ENCODE measurements around the gene TNNI2. TPM values are rescaled to one million over a fixed set of nuclear protein-coding genes. Genes with fewer than 3 reads are reported as not detected.
A peak's percentile ranks its signal among the peaks of the same experiment; 100 is the strongest.

TNNI2 gene
- total RNA-seq, 1 donor from 2014 or later = 1.1 TPM

GRCh38 chr11:1827931-1828330 is 10.8 kb upstream of the TNNI2 start:
- Mint-ChIP-seq H3K9me3 (ENCODE audit: unreplicated experiment) (no peaks in the 10 kb centered on the region), H3K27me3 (ENCODE audit: unreplicated experiment) (no peaks in the 10 kb centered on the region), H3K4me3 (ENCODE audit: unreplicated experiment) (no peak overlapping the region), H3K4me1 (ENCODE audit: unreplicated experiment) (peaks cover 70% of the 10 kb centered on the region), H3K27ac (ENCODE audit: unreplicated experiment) (peak overlapping the region; percentile 97), H3K36me3 (ENCODE audit: unreplicated experiment) (no peaks in the 10 kb centered on the region)
- no peak for DNase-seq (ENCODE audit: extremely low spot score, unreplicated experiment)
- TF ChIP-seq CTCF (IDR thresholded peaks at IDR 0.05) = no peak

- Mint-ChIP-seq H3K27me3 (ENCODE audit: unreplicated experiment) (no peaks in the 10 kb centered on the region), H3K9me3 (ENCODE audit: unreplicated experiment) (no peaks in the 10 kb centered on the region), H3K4me1 (ENCODE audit: unreplicated experiment) (peaks cover 73% of the 10 kb centered on the region), H3K4me3 (ENCODE audit: unreplicated experiment) (no peak overlapping the region), H3K36me3 (ENCODE audit: unreplicated experiment) (no peaks in the 10 kb centered on the region), H3K27ac (ENCODE audit: unreplicated experiment) (peak overlapping the region; percentile 97)
- DNase-seq (ENCODE audit: extremely low spot score, unreplicated experiment) = no peak
- no peak for TF ChIP-seq CTCF (IDR thresholded peaks at IDR 0.05)
Measured at GRCh38 chr11:1828542-1828941, 10.2 kb upstream of the TNNI2 start.

DNA sequence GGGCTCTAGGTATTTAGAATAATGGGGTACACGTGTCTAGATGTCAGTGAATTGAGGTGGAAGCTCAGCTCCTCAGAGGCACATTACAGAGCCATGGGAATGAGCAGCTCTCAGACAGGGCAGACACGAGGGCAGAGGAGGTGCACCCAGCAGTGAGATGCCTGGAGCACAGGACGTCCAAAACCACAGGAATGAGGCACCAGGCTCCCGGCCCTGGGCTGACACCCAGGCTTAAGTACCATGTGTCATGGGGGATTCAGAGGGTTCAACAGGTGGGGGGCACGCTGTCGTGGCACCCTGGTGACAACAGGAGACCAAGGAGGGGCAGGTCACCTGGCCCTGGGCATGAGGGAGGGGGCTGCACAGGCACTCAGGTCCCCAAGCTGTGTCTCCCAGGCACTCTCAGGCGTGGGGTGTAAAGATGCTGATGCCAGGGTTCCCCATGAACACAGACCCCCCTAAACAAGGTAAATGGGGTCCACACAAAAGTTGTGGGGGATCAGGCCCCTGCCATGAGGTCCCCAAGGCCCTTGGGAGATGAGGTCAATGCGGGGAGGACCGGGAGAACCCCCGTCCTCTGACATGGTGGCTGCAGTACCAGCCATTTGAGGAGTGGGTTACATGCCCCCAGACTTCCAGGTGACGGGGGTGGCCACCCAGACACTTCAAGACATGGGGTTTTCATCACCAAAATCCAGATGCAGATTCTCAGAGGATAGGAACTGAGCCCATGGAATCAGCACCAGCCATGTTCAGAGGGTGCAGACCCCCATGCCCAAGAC is 9.6 kb upstream of the TNNI2 start:
- no peaks in the 10 kb centered on the region for H3K27me3 Mint-ChIP-seq (ENCODE audit: unreplicated experiment)
- no peak for DNase-seq (ENCODE audit: extremely low spot score, unreplicated experiment)
- TF ChIP-seq CTCF (IDR thresholded peaks at IDR 0.05) = no peak
- H3K4me1 Mint-ChIP-seq (ENCODE audit: unreplicated experiment) = peaks cover 70% of the 10 kb centered on the region
- H3K36me3 Mint-ChIP-seq (ENCODE audit: unreplicated experiment) = no peaks in the 10 kb centered on the region
- H3K4me3 Mint-ChIP-seq (ENCODE audit: unreplicated experiment) = peak overlapping the region; percentile 35
- no peaks in the 10 kb centered on the region for H3K9me3 Mint-ChIP-seq (ENCODE audit: unreplicated experiment)
- peak overlapping the region; percentile 97 for H3K27ac Mint-ChIP-seq (ENCODE audit: unreplicated experiment)

DNA sequence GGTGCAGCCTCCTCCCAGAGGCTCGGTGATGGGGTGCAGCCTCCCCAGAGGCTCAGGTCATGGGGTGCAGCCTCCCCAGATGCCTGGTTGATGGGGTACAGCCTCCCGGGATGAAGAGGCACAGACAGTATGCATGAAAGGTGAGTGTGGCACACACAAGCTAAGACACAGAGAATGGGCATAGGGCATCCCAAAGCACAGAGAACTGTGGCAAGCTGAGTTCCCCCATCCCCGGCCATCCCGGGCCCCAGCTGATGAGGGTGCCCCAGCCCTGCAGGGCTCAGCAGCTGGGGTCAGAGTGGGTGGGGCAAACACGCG is 8.8 kb upstream of the TNNI2 start:
- Mint-ChIP-seq H3K27me3 (ENCODE audit: unreplicated experiment) (no peaks in the 10 kb centered on the region), H3K36me3 (ENCODE audit: unreplicated experiment) (no peaks in the 10 kb centered on the region), H3K9me3 (ENCODE audit: unreplicated experiment) (no peaks in the 10 kb centered on the region), H3K27ac (ENCODE audit: unreplicated experiment) (peak overlapping the region; percentile 67), H3K4me1 (ENCODE audit: unreplicated experiment) (peaks cover 73% of the 10 kb centered on the region), H3K4me3 (ENCODE audit: unreplicated experiment) (no peak overlapping the region)
- DNase-seq (ENCODE audit: extremely low spot score, unreplicated experiment) = no peak
- no peak for TF ChIP-seq CTCF (IDR thresholded peaks at IDR 0.05)

DNA sequence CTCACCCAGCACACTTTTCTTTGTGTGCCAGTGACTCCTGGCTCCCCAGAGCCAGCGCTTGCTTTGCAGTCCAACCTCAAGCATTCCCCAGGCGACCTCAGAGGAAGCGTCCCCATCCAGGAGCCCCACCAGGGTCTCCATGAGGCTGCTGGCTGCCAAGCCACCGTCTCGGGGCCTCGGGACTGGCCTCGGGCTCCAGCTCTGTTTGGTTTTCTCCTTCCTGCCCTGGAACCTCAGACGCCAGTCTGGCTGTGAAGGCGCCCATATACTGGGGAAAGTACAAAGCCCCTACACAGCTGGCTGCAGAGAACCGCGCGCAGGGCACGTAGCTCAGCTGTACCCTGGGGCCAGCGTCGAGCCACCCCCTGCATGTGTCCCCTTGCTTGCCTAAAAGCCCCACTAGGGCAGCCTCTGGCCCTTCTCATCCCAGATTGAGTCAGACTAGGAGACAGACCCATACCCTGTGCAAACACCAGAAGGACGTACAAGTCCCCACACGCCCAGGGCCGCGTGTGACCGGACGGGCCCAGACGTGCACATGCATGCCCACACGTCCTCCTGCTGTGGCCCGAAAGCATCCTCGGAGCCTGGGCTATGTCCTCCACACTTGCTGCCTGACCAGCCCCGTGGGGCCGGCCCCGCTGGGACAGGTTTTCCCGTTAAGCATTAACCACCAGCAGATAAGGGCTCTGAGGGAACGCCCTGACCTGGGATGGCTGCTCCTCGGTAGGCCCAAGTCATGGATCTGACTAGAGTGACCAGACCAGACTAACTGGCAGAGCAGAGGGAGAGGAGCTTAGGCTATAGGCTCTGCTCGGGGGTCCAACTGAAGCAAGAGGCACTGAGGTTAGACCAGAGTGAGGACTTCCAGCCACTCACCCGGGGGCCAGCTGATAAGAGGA is 8.2 kb upstream of the TNNI2 start:
- H3K4me1 Mint-ChIP-seq (ENCODE audit: unreplicated experiment) = peaks cover 74% of the 10 kb centered on the region
- peak overlapping the region; percentile 67 for H3K27ac Mint-ChIP-seq (ENCODE audit: unreplicated experiment)
- no peak overlapping the region for H3K4me3 Mint-ChIP-seq (ENCODE audit: unreplicated experiment)
- no peak for DNase-seq (ENCODE audit: extremely low spot score, unreplicated experiment)
- no peaks in the 10 kb centered on the region for H3K27me3 Mint-ChIP-seq (ENCODE audit: unreplicated experiment)
- TF ChIP-seq CTCF (IDR thresholded peaks at IDR 0.05) = no peak
- H3K36me3 Mint-ChIP-seq (ENCODE audit: unreplicated experiment) = no peaks in the 10 kb centered on the region
- no peaks in the 10 kb centered on the region for H3K9me3 Mint-ChIP-seq (ENCODE audit: unreplicated experiment)
